HCT116 (cell line): ENCODE data around the gene ARHGAP45. TPM values are rescaled to one million over a fixed set of nuclear protein-coding genes. Genes with fewer than 3 reads are reported as not detected.

Experiments
- ATAC-seq: fragments of 200-7000 bp; cut with Tn5 transposase; 2 replicates; pipeline ENCODE4 v1.9.1; 2020; ENCODE audit warnings: mild to moderate bottlenecking, moderate library complexity
- BruUV-seq: library from RNA; stranded (reverse); fragments of 400-500 nt; replicated peaks from 2 replicates; lab custom pipeline; 2021; lab: Mats Ljungman, UMichigan
- CTCF ChIA-PET: fragments of 300-600 bp; sonication (Branson Sonifier 250); formaldehyde crosslinking; loops from one replicate; lab custom pipeline; 2021; ENCODE audit warnings: antibody characterized with exemption; lab: Charles Lee
- POLR2A ChIA-PET: fragments of 300-600, 350-600 bp; sonication (Branson Sonifier 250); formaldehyde crosslinking; loops from one replicate; lab custom pipeline; 2021; ENCODE audit warnings: antibody characterized with exemption; lab: Charles Lee
- RAD21 ChIA-PET, 2 experiments: fragments of 300-600 bp; sonication (Branson Sonifier 250); formaldehyde crosslinking; loops; one replicate each; lab custom pipeline; 2023; ENCODE audit warnings: low total read pairs in 2 of 2; ENCODE audit not compliant: uncharacterized antibody in 2 of 2, unreplicated experiment in 2 of 2, low non-redundant PET in 1 of 2; lab: Charles Lee
- DNase-seq: peaks from one replicate; pipeline ENCODE4 v3.0.0-alpha.2; 2010; ENCODE audit warnings: low read depth, low spot score
- H2AFZ ChIP-seq: fragments of 200-600 bp; shearing (Covaris generic), sonication (generic); 2 replicates; pipeline ENCODE4 v1.6.1; 2017; ENCODE audit warnings: low read depth, mixed run types, mixed read lengths, antibody characterized with exemption, low read length; ENCODE audit not compliant: poor library complexity, severe bottlenecking
- H3K27ac ChIP-seq: 2 replicates; pipeline ENCODE4 v1.5.1; 2012; ENCODE audit warnings: low read depth, low read length
- H3K27me3 ChIP-seq: fragments of 200-600 bp; sonication (generic); 2 replicates; pipeline ENCODE4 v1.6.1; 2016; ENCODE audit warnings: mixed run types, low read length, mixed read lengths; ENCODE audit not compliant: insufficient read depth
- H3K36me3 ChIP-seq, 2 experiments: fragments of 200-500 bp in 1 of 2; fragments of 200-600 bp in 1 of 2; sonication (Bioruptor generic) in 1 of 2; sonication (generic) in 1 of 2; 2 replicates each; pipeline versions ENCODE4 v1.5.1 to v1.6.1; 2014 to 2016; ENCODE audit warnings: low read length in 2 of 2, inconsistent platforms in 1 of 2, mixed read lengths in 1 of 2, mixed run types in 1 of 2; ENCODE audit not compliant: insufficient read depth in 2 of 2, control insufficient read depth in 1 of 2
- H3K4me1 ChIP-seq, 2 experiments: fragments of 200-600 bp in 1 of 2; sonication (generic) in 1 of 2; 2 replicates each; pipeline versions ENCODE4 v1.5.1 to v1.6.1; 2012 to 2017; ENCODE audit warnings: low read length in 2 of 2, inconsistent platforms in 1 of 2, mild to moderate bottlenecking in 1 of 2, mixed read lengths in 1 of 2, mixed run types in 1 of 2, moderate library complexity in 1 of 2; ENCODE audit not compliant: insufficient read depth in 2 of 2, control insufficient read depth in 1 of 2
- H3K4me2 ChIP-seq: fragments of 200-600 bp; sonication (generic); 2 replicates; pipeline ENCODE4 v1.6.1; 2017; ENCODE audit warnings: mixed run types, low read length, mixed read lengths
- H3K4me3 ChIP-seq, 2 experiments: fragments of 200-600 bp in 1 of 2; sonication (generic) in 1 of 2; replicated peaks in 1 of 2; 2 replicates each; pipeline ENCODE4 v1.5.1; 2011 to 2016; ENCODE audit warnings: low read length in 2 of 2, control low read depth in 1 of 2, low read depth in 1 of 2, mild to moderate bottlenecking in 1 of 2, mixed read lengths in 1 of 2, mixed run types in 1 of 2
- H3K79me2 ChIP-seq: fragments of 200-600 bp; sonication (generic); 2 replicates; pipeline ENCODE4 v1.6.1; 2017; ENCODE audit warnings: mild to moderate bottlenecking, mixed run types, low read length, moderate library complexity, mixed read lengths; ENCODE audit not compliant: insufficient read depth
- H3K9ac ChIP-seq: fragments of 200-600 bp; sonication (generic); 2 replicates; pipeline ENCODE4 v1.6.1; 2016; ENCODE audit warnings: low read length, mixed read lengths
- H3K9me2 ChIP-seq: fragments of 200-600 bp; sonication (generic), shearing (Covaris generic); 2 replicates; pipeline ENCODE4 v1.6.1; 2017; ENCODE audit warnings: mixed run types, mild to moderate bottlenecking, moderate library complexity; ENCODE audit not compliant: insufficient read depth
- H3K9me3 ChIP-seq, 2 experiments: fragments of 200-500 bp in 1 of 2; fragments of 200-600 bp in 1 of 2; sonication (Bioruptor generic) in 1 of 2; sonication (generic) in 1 of 2; 2 replicates each; pipeline ENCODE4 v1.6.1; 2014 to 2017; ENCODE audit warnings: low read length in 2 of 2, mixed read lengths in 2 of 2, inconsistent platforms in 1 of 2, low read depth in 1 of 2, mild to moderate bottlenecking in 1 of 2, mixed run types in 1 of 2, moderate library complexity in 1 of 2; ENCODE audit not compliant: control insufficient read depth in 1 of 2, insufficient read depth in 1 of 2
- H4K20me1 ChIP-seq: fragments of 200-600 bp; sonication (generic), shearing (Covaris generic); 2 replicates; pipeline ENCODE4 v1.6.1; 2017; ENCODE audit warnings: mixed run types, mild to moderate bottlenecking, moderate library complexity; ENCODE audit not compliant: insufficient read depth
- CBX3 ChIP-seq: IDR thresholded peaks from 2 replicates; pipeline ENCODE4 v1.6.1; 2012; ENCODE audit warnings: low read depth
- CEBPB ChIP-seq: IDR thresholded peaks from 2 replicates; pipeline ENCODE4 v1.6.1; 2012; ENCODE audit warnings: low read depth
- EGR1 ChIP-seq: IDR thresholded peaks from 2 replicates; pipeline ENCODE4 v1.6.1; 2012; ENCODE audit warnings: low read depth
- ELF1 ChIP-seq: IDR thresholded peaks from 2 replicates; pipeline ENCODE4 v1.6.1; 2012; ENCODE audit warnings: low read depth, borderline replicate concordance
- EZH2 ChIP-seq: fragments of 200-600 bp; sonication (generic); IDR thresholded peaks from 2 replicates; pipeline ENCODE4 v1.6.1; 2017; ENCODE audit warnings: antibody characterized with exemption, mixed run types
- SIN3A ChIP-seq: IDR thresholded peaks from 2 replicates; pipeline ENCODE4 v1.6.1; 2012; ENCODE audit warnings: low read depth
- SP1 ChIP-seq: IDR thresholded peaks from 2 replicates; pipeline ENCODE4 v1.6.1; 2012; ENCODE audit warnings: low read depth
- intact Hi-C: fragments of 100-400 bp; cut with micrococcal nuclease; formaldehyde crosslinking; loops from 2 replicates; pipeline ENCODE4 v1.10.0; 2022
- total RNA-seq: library from RNA; stranded (reverse); gene quantifications from one replicate; pipeline ENCODE4 v1.2.1, GENCODE V29; 2021; ENCODE audit not compliant: unreplicated experiment
- TF ChIP-seq, protein P1 (sequence below): IDR thresholded peaks from 2 replicates; pipeline ENCODE4 v1.6.1; 2012
- TF ChIP-seq, protein P2 (sequence below): IDR thresholded peaks from 2 replicates; pipeline ENCODE4 v1.6.1; 2012; ENCODE audit warnings: low read depth

The ARHGAP45 gene
- total RNA-seq, 1 experiment from 2014 or later = 30.4 TPM

DNA sequence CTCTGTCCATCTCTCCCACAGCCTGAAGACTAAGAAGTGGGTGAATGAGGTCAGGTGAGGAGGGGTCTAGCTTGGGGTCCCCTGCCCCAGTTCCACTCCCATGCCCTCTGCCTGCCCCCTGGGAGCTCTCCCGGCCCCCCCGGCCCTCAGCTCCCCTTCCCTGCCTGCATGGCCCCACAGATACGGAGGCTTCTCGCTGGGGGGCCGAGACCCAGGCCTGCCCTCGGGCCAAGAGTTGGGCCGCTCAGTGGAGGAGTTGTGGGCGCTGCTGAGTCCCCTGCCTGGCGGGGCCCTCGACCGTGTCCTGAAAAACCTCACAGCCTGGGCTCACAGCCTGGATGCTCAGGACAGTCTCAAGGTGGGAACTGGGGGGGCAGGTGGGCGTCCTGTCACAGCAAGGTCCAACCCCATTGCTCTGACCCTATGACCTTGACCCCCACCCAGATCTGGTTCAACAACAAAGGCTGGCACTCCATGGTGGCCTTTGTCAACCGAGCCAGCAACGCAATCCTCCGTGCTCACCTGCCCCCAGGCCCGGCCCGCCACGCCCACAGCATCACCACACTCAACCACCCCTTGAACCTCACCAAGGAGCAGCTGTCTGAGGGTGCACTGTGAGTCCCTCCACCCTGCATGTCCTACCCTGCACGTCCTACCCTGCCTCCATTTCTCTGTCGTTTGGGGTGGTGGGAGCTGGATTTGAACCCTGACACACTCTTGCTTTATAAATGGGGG is 10.9 kb upstream of the ARHGAP45 start:
- Histone ChIP-seq H3K9me3 (no peaks in the 10 kb centered on the region), H3K27me3 (no peaks in the 10 kb centered on the region), H3K27ac (no peak overlapping the region), H3K9ac (no peak overlapping the region), H3K4me2 (no peak overlapping the region), H3K9me2 (no peaks in the 10 kb centered on the region), H2AFZ (no peak overlapping the region), H3K79me2 (no peaks in the 10 kb centered on the region), H3K36me3 (peaks cover 2 to 4% of the 10 kb centered on the region in 2 experiments; a peak in 3 of 4 replicates), H4K20me1 (no peaks in the 10 kb centered on the region), H3K4me1 (peaks cover 0 to 13% of the 10 kb centered on the region in 2 experiments; a peak in 3 of 4 replicates), H3K4me3 (no peak overlapping the region)
- no TSS peak for BruUV-seq
- POLR2A ChIA-PET = interaction anchor here (1.6 kb wide), 1 partner anchor 8 kb away, joined by 4 read pairs; no protein-coding TSS in a partner anchor
- RAD21 ChIA-PET = no interaction called here
- TF ChIP-seq EGR1 = no peak
- TF ChIP-seq, protein P1, sequence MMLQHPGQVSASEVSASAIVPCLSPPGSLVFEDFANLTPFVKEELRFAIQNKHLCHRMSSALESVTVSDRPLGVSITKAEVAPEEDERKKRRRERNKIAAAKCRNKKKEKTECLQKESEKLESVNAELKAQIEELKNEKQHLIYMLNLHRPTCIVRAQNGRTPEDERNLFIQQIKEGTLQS = no peak
- no peak for TF ChIP-seq CBX3
- TF ChIP-seq, protein P2, sequence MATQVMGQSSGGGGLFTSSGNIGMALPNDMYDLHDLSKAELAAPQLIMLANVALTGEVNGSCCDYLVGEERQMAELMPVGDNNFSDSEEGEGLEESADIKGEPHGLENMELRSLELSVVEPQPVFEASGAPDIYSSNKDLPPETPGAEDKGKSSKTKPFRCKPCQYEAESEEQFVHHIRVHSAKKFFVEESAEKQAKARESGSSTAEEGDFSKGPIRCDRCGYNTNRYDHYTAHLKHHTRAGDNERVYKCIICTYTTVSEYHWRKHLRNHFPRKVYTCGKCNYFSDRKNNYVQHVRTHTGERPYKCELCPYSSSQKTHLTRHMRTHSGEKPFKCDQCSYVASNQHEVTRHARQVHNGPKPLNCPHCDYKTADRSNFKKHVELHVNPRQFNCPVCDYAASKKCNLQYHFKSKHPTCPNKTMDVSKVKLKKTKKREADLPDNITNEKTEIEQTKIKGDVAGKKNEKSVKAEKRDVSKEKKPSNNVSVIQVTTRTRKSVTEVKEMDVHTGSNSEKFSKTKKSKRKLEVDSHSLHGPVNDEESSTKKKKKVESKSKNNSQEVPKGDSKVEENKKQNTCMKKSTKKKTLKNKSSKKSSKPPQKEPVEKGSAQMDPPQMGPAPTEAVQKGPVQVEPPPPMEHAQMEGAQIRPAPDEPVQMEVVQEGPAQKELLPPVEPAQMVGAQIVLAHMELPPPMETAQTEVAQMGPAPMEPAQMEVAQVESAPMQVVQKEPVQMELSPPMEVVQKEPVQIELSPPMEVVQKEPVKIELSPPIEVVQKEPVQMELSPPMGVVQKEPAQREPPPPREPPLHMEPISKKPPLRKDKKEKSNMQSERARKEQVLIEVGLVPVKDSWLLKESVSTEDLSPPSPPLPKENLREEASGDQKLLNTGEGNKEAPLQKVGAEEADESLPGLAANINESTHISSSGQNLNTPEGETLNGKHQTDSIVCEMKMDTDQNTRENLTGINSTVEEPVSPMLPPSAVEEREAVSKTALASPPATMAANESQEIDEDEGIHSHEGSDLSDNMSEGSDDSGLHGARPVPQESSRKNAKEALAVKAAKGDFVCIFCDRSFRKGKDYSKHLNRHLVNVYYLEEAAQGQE = no peak
- no peak for TF ChIP-seq ELF1
- TF ChIP-seq SIN3A = no peak
- TF ChIP-seq CEBPB = no peak
- TF ChIP-seq SP1 = no peak
- no peak for TF ChIP-seq EZH2
- ATAC-seq (no peak), DNase-seq (no peak)
- intact Hi-C loops = no loop called here
- CTCF ChIA-PET = no interaction called here
